Upper lobe of left lung (tissue), 6 donors: ENCODE data around the gene HNMT. TPM values are rescaled to one million over a fixed set of nuclear protein-coding genes. Genes with fewer than 3 reads are reported as not detected.

Experiments used
- ATAC-seq, 2 donors: fragments of 200-7000 bp; cut with Tn5 transposase; one replicate each; pipeline ENCODE4 v1.9.1; 2022; ENCODE audit warnings: mild to moderate bottlenecking in 2 of 2, moderate library complexity in 2 of 2; ENCODE audit not compliant: low FRiP score in 2 of 2
- DNase-seq, 2 donors: peaks; one replicate each; pipeline ENCODE4 v3.0.0-alpha.2; 2019 to 2020
- H3K27ac ChIP-seq, 4 donors: fragments of 200-600 bp; sonication (generic); one replicate each; pipeline ENCODE4 v1.5.1; 2016 to 2019
- H3K27me3 ChIP-seq, 4 donors: fragments of 200-600 bp; sonication (generic); one replicate each; pipeline ENCODE4 v1.5.1; 2017 to 2019
- H3K36me3 ChIP-seq, 4 donors: fragments of 200-600 bp; sonication (generic); one replicate each; pipeline ENCODE4 v1.5.1; 2016 to 2019
- H3K4me1 ChIP-seq, 4 donors: fragments of 200-600 bp; sonication (generic); one replicate each; pipeline ENCODE4 v1.5.1; 2018 to 2019
- H3K4me3 ChIP-seq, 4 donors: fragments of 200-600 bp; sonication (generic); one replicate each; pipeline ENCODE4 v1.5.1; 2017 to 2019; ENCODE audit warnings: mild to moderate bottlenecking in 2 of 4, moderate library complexity in 1 of 4
- H3K9me3 ChIP-seq, 4 donors: fragments of 200-600 bp; sonication (generic); one replicate each; pipeline ENCODE4 v1.5.1; 2018 to 2019
- EP300 ChIP-seq, 4 donors: sonication (generic); formaldehyde crosslinking; IDR thresholded peaks; one replicate each; pipeline ENCODE4 v1.5.1; 2017; ENCODE audit warnings: antibody characterized with exemption in 4 of 4, control low read depth in 2 of 4
- POLR2A ChIP-seq, 4 donors: fragments of 450-650 bp; IDR thresholded peaks; one replicate each; pipeline ENCODE4 v1.5.1; 2016 to 2017; ENCODE audit warnings: antibody characterized with exemption in 4 of 4, mild to moderate bottlenecking in 2 of 4
- POLR2AphosphoS5 ChIP-seq, 2 donors: sonication (generic); formaldehyde crosslinking; IDR thresholded peaks; one replicate each; pipeline ENCODE4 v1.5.1; 2017; ENCODE audit warnings: antibody characterized with exemption in 2 of 2
- WGBS, 2 donors: methylation state at CpG; one replicate each; pipeline ENCODE4 v1.1.5; 2017 to 2018; 5-methylcytosine and 5-hydroxymethylcytosine counted together
- total RNA-seq, 6 donors: library from RNA; depleted of rRNA in 4 of 6; stranded (reverse); fragments of >200 nt in 4 of 6; gene quantifications; one replicate each; pipeline versions ENCODE4 v1.1.0 to v1.2.1, GENCODE V29; 2016 to 2021
- TF ChIP-seq, protein P1 (sequence below), 6 experiments: fragments of 450-650 bp in 4 of 6; fragments of 200-600 bp in 2 of 6; sonication (generic) in 2 of 6; IDR thresholded peaks; one replicate each; pipeline ENCODE4 v1.5.1; 2016 to 2019; ENCODE audit warnings: antibody characterized with exemption in 6 of 6
- donor health status: DM: no; HTN: no; CAD: no; lungs with moderate emphysema.
- donor health status: DM: no; HTN: yes; CAD: no; lungs with severe emphysema.

HNMT gene
- total RNA-seq, 6 donors from 2014 or later = 36.1 to 81.7 (median 67.5) TPM

DNA sequence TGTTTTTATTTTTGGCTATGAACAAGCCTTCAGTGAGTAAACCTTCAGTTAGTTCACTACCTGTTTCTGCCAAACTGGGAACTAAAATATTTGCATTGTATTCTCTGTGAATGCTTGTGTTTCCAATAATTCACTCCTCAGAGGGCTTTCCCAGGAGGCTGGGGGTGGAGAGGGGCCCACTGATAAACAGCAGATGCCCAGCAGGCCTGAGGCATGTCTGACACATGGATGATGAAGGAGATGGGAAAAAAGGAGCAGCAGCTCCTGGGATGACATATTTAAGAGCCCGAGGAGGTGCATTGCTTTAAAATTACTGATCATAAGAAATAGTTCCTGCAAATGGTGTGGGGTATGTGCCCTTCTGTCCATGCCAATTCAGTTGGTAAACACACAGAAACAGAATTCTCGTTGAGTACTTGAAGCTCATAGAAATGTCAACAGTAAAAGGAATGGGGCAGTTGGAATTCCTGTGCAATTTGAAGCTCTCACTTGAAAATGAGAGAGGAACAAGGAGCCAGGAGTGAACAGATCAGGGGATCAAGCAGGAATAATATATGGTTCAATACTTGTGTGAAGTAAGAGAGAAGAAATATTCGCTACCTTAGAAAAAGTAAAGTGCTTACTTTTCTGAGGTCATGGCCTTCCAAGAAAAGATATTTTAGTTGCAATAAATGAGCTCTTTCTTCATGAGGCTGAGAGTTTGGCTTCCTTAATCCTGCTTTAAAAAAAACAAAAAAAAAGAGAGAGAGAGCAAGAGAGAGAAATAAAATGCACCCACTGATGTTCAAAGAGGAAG lies 22.0 kb upstream of the HNMT start:
- H3K4me1 ChIP-seq = peaks cover 0 to 18% (median 0%) of the 10 kb centered on the region in 4 donors
- H3K9me3 ChIP-seq = no peaks in the 10 kb centered on the region
- 49 to 61% methylated on average over 3 of the region's 3 CpGs for WGBS, 2 donors
- TF ChIP-seq POLR2A (IDR thresholded peaks at IDR 0.05) (no peak), EP300 (IDR thresholded peaks at IDR 0.05) (no peak), POLR2AphosphoS5 (IDR thresholded peaks at IDR 0.05) (no peak)
- TF ChIP-seq, protein P1, sequence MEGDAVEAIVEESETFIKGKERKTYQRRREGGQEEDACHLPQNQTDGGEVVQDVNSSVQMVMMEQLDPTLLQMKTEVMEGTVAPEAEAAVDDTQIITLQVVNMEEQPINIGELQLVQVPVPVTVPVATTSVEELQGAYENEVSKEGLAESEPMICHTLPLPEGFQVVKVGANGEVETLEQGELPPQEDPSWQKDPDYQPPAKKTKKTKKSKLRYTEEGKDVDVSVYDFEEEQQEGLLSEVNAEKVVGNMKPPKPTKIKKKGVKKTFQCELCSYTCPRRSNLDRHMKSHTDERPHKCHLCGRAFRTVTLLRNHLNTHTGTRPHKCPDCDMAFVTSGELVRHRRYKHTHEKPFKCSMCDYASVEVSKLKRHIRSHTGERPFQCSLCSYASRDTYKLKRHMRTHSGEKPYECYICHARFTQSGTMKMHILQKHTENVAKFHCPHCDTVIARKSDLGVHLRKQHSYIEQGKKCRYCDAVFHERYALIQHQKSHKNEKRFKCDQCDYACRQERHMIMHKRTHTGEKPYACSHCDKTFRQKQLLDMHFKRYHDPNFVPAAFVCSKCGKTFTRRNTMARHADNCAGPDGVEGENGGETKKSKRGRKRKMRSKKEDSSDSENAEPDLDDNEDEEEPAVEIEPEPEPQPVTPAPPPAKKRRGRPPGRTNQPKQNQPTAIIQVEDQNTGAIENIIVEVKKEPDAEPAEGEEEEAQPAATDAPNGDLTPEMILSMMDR (IDR thresholded peaks at IDR 0.05) = no peak
- no peak overlapping the region for H3K4me3 ChIP-seq
- DNase-seq = no peak
- H3K36me3 ChIP-seq = no peaks in the 10 kb centered on the region
- peak in 1 of 2 donors; percentile 56 for ATAC-seq
- peak overlapping the region in 3 of 4 donors; percentile 10 to 39 (median 38) for H3K27ac ChIP-seq
- no peaks in the 10 kb centered on the region for H3K27me3 ChIP-seq

DNA sequence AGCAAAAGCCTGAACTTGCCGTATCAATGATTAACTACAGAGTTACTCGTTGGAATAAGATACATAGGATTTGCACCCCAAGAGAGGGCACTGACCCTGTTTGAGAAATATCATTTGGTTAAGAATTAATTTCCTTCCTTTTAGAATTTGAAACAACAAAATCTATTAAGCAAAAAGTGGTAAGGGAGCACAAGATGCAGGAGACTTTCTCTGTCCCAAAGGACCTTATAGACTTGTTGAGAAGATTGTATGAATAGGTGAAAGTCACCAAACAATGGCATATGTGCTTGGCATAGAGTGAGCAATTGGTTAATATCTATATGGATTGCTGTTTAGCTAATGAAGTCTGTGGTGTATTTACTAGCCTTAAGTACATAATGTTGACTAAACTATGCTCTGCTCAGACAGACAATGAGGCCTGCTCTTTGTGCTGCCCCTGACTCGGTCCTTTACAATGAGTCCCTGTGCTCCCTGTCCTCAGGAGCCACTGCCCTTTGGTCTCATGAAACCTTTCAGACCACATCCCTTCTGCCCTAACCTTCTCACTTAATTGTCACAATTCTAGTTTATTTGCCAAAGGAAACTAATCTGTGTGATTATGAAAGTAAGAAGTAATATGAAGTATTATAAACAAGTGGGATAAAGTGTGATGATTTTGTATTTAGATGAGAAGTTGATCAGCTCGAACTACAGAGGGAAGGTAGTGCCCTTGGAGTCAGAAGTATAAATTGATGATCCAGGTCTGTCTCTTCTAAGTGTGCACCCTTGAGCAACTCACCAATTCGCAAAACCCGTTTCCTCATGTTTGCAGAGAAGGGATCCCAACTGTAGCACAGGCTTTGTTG lies 21.2 kb upstream of the HNMT start:
- no peak for TF ChIP-seq POLR2A (IDR thresholded peaks at IDR 0.05)
- no peak for TF ChIP-seq EP300 (IDR thresholded peaks at IDR 0.05)
- TF ChIP-seq, protein P1 (IDR thresholded peaks at IDR 0.05) = no peak
- TF ChIP-seq POLR2AphosphoS5 (IDR thresholded peaks at IDR 0.05) = no peak
- Histone ChIP-seq H3K27ac (peak overlapping the region in 1 of 4 donors; percentile 39), H3K9me3 (no peaks in the 10 kb centered on the region), H3K4me1 (peaks cover 0 to 14% (median 0%) of the 10 kb centered on the region in 4 donors), H3K36me3 (no peaks in the 10 kb centered on the region), H3K4me3 (no peak overlapping the region), H3K27me3 (no peaks in the 10 kb centered on the region)
- DNase-seq (no peak), ATAC-seq (no peak)
- WGBS, 2 donors = 60 to 69% methylated on average over 6 of the region's 6 CpGs

DNA sequence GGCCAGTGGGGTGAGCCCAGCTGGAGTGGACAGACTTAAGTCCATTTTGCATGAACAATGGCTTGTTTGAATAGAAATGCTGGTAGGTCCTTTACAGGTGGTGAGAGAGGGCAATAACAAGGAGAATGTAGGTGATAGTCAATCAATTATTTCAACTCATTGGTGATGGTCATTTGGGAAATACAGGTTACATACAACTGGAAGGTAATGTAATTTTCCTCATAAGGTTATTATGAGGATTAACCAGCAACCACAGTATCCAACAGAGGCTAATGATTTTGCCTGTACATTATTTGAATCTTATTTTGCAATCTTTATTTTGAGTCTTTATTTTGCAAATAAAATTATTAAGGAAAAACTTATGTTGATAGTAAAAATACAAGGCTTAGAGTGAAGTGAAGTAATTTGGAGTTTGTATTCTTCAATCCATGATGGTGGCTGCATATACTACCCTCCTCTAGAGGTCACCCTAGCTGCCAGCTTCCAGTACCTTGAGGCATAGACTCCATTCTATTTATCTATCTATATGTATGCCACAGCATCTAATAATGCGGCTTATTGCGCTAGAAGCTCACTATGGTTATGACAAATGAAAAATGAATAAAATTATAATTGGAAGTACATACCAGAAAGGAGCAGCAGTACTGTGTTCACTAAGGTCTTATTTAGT lies 20.5 kb upstream of the HNMT start:
- DNase-seq (no peak), ATAC-seq (no peak)
- no peak for TF ChIP-seq POLR2A (IDR thresholded peaks at IDR 0.05)
- no peak for TF ChIP-seq EP300 (IDR thresholded peaks at IDR 0.05)
- TF ChIP-seq, protein P1 (IDR thresholded peaks at IDR 0.05) = no peak
- H3K27me3 ChIP-seq = no peaks in the 10 kb centered on the region
- H3K4me3 ChIP-seq = no peak overlapping the region
- 96 to 98% methylated on average over 2 of the region's 2 CpGs for WGBS, 2 donors
- H3K4me1 ChIP-seq = peaks cover 0 to 14% (median 0%) of the 10 kb centered on the region in 4 donors
- no peaks in the 10 kb centered on the region for H3K9me3 ChIP-seq
- no peaks in the 10 kb centered on the region for H3K36me3 ChIP-seq
- no peak overlapping the region for H3K27ac ChIP-seq

DNA sequence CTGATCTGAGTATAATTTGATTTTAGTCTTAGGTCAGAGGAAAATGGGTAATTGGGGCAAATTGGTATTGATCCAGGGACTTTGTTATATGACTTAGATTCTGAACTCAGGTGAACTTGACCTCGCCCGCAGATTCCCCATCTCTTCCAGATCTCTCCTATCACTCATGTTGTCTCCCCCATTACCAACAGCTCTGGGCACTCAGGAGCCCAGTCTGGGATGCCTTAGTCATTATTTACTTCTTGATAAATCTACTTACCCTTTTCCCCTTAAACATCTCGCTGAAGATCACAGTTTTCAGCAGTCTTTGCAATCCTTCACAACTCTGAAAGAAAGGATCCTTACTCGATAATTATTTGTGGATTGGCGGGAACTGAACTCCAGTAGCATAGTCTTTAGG lies 19.6 kb upstream of the HNMT start:
- Histone ChIP-seq H3K9me3 (no peaks in the 10 kb centered on the region), H3K4me3 (no peak overlapping the region), H3K27me3 (no peaks in the 10 kb centered on the region), H3K36me3 (no peaks in the 10 kb centered on the region), H3K4me1 (peaks cover 0 to 14% (median 0%) of the 10 kb centered on the region in 4 donors), H3K27ac (no peak overlapping the region)
- DNase-seq (no peak), ATAC-seq (no peak)
- TF ChIP-seq, protein P1 (IDR thresholded peaks at IDR 0.05) = no peak
- TF ChIP-seq POLR2A (IDR thresholded peaks at IDR 0.05) (no peak), POLR2AphosphoS5 (IDR thresholded peaks at IDR 0.05) (no peak), EP300 (IDR thresholded peaks at IDR 0.05) (no peak)
- 67 to 81% methylated on average over 5 of the region's 5 CpGs for WGBS, 2 donors
